HG02981 (cell line): ENCODE measurements around the gene PELI2.

ENCODE experiments used
- ATAC-seq: cut with Tn5 transposase; IDR thresholded peaks from one replicate; pipeline ENCODE4 v1.9.1; 2021; ENCODE audit warnings: mild to moderate bottlenecking, moderate library complexity; ENCODE audit not compliant: unreplicated experiment

The PELI2 gene

GRCh38 chr14:56199095-56199981 lies 81.1 kb downstream of the PELI2 start:
- ATAC-seq: peak; percentile 48

DNA sequence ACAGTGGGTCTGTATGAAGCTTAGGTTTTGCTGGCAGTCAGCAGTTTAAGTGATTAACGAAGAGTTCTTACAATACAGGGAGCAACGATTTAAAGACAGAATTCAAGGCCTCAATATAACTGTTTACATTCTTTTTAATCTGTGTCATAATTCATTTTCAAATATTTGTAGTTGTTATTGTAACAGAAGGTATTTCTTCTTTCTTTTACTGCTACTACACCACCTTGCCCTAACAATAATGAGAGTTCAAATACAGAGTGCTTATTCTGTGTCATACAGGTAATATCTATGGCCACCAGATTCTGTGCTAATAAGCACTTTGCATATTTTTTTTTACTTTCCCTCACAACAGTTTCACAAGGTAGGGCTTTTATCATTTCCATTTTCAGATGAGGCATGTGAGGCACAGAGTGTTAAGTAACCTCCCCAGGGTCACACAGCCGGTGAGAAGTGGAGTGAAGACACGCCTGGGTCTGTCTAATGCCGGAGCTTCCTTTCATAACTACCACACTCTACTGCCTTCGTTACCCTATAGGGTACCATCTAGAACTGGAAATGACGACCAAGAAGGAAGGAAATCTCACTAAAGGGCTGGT lies 81.9 kb downstream of the PELI2 start:
- ATAC-seq: peak; percentile 53

DNA sequence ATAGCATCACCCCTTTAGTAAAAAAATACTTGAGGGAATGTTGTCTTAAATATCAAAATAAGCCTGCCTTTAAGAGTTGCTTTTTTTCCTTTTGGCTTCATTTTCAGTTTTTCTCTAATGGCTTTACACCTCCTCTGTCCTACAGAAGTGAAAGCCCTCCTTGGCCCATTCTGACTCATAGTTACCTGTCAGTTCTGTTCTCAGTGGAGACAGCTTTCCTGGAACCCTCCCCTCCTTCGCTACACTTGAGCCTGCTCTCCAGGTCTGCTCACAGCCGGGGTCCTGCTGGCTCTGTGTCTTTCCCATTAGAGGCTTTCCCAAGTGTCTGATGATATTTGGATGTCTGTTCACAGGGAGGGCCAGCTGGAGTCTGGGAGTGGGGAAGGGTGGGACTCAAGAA lies 84.0 kb downstream of the PELI2 start:
- ATAC-seq: peak; percentile 35

DNA sequence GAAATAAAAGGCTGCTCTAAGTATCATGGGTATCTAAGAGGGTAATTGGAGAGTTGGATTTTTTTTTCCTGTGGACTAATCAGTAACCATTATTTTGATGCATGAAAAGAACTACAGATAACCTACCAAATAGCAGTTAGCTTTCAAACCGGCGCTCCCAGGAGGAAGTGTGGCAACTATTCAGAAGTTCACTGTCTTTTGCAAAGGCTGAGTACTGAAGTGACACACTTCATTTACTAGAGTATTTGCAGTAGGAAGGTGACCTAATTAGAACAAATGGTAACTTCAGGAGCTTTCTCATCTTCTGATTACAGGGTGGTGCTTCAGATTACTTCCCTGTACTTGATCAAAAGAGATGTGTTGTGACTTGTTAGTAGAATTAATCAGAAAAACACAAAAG lies 87.7 kb downstream of the PELI2 start:
- no peak for ATAC-seq

DNA sequence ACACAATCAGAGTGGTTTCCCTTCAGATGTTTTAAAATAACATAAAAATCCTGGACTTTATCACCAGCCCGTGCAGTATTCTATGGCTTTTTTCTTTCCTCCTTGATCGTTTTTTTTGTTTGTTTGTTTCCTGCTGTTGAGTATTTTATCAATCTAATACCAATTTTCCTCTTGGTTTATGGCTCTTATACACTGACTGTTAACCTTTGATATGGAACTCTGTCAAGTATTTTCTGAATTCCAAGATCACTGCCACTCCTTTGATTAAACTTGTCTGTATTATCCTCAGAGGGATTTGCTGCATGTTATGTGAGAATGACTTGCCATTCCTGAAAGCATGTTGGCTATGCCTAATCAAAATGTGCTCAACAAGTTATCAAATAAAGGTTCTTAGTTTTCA lies 88.4 kb downstream of the PELI2 start:
- ATAC-seq: no peak

- no peak for ATAC-seq
Measured at GRCh38 chr14:56207626-56208292, 89.5 kb downstream of the PELI2 start.

- no peak for ATAC-seq
Measured at GRCh38 chr14:56208520-56208919, 90.3 kb downstream of the PELI2 start.

DNA sequence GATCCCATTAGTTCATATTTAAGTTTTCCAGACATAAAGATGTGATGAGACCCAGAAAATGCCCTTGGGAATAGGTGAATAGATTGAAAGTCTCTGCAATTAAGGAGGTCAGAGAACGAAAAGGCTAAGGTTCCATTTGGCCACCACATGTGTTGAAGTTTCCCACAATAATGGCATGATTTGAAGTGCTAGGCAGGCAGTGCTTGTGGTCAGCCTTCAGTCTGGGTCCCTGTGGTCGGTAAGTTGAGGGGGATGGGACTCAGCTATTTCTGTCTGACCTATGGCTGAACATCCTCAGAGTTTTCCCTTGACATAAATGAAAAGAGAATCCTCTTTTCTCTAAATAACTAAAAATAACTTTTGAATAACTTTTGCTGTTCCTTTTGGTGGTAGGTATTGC lies 92.4 kb downstream of the PELI2 start:
- ATAC-seq: no peak

DNA sequence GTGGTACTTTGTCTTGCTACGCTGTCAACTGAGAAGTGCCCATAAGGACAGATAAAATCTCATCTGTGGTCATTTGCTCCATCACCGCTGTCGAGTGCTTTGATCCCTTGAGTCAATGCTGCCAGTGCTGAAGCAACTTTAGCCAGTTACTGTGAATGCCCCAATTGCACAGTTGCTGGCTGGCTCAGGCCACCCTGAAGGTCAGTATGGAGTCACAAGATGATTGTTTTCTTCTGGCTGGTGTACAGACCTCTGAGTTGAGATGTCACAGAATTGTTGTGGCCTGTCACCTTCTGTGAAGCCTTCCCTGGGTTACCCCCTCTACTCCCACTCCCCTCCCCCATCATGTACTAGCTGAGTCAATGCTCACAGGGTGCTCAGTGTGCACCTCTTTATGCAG lies 92.9 kb downstream of the PELI2 start:
- ATAC-seq: no peak

GRCh38 chr14:56211844-56212243 lies 93.6 kb downstream of the PELI2 start:
- no peak for ATAC-seq

- ATAC-seq: no peak
Measured at GRCh38 chr14:56212521-56212920, 94.3 kb downstream of the PELI2 start.

DNA sequence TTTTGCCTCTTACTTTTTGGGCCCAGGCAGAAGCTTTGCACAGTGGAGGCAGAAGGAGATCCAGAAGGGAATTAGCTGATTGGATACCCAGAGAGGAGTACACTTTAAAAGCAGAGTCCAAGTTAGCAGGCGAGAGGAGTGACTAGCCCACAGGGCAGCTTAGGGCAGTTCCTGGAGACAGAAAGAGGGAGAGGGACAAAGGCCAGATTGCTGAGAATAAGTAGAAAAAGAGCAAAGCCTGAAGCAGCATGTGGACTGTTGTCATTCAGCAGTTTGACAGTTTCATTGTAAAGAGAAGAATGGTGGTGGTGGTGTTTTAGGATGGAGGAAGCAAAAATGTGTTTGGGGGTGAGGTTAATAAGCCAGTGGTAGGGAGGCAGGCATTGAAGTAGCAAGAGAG lies 95.1 kb downstream of the PELI2 start:
- no peak for ATAC-seq

- no peak for ATAC-seq
Measured at GRCh38 chr14:56215180-56215579, 97.0 kb downstream of the PELI2 start.

DNA sequence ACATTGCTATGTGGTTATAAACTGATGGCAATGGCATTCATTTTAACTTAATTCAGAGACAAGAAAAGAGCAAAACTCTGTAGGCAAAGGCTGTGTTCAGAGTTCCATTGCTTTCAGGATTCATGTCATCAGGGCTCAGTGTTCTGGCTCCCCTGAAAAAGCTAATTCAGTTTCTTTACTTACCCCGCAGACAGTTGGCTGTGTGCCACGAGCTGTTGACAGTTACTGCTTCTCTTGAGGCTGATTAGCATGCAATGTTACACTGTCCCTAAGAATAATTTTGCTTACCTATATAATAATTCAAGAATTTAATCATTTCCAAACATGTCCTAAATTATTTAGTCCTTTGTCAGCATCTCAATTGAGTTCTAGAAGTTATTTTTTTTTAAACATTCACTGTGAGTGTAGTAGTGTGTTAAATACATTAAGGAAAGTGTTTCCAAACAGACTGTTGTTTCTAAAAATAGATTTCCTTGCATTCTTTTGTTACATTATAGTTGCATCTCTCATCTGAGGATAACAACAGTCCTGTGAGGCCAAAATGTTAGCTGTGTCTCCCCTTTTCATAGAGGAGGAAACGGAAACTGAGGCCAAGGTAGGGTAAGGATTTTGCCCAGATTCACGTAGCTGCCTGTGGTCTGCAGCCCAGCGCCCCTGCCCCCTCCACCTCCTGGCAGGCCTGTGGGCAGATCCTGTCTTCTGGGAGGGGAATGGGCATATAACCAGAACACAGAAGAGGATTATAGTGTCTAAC lies 98.6 kb downstream of the PELI2 start:
- no peak for ATAC-seq

GRCh38 chr14:56217380-56218045 lies 99.3 kb downstream of the PELI2 start:
- no peak for ATAC-seq

DNA sequence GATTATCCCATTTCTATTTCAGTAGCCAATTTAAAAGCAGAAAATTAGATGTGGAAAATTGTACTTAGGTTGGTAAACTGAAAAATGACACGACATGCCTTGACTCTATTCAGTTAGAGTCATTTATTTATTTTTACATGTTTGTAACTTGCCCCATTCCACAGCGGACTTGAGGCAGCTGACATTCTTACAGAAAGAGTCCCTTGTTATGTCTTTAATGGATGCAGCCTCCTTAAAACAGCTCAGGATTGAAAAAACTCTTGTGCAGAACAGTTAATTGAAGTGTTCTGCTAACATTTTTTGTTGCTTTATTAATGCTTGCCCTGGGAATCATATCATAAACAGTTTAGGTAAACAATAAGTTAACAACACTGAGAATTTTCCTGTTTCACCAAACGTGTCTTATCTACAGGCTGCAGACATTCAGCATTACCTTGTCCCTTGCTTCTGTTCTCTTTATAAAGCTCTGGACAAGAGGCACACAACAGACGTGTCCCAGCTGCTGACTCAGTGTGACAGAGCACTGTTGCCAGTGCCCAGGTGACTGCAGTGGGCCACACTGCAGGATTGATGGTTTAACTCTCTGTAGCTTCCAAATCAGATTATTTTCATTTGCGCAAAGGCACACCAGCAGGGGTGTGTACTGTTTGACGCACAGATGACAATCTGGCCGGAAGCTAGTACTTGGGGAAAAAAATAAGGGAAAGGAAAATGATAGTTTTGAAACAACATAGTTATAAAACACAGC lies 101.6 kb downstream of the PELI2 start:
- no peak for ATAC-seq

GRCh38 chr14:56221382-56222128 lies 103.3 kb downstream of the PELI2 start:
- no peak for ATAC-seq

GRCh38 chr14:56224229-56224628 lies 106.0 kb downstream of the PELI2 start:
- no peak for ATAC-seq
